D721Med (cell line): Measurements from ENCODE around the gene RHOU.
A peak's percentile ranks its signal among the peaks of the same experiment; 100 is the strongest.

Experiments
- DNase-seq: peaks from one replicate; pipeline ENCODE4 v3.0.0; 2011; ENCODE audit warnings: low spot score; ENCODE audit not compliant: insufficient read length
- FAIRE-seq: peaks from 2 replicates; lab custom pipeline; 2011; peaks lifted over from hg19 to GRCh38; lab: Jason Lieb, UNC
- TF ChIP-seq, protein P1 (sequence below): IDR thresholded peaks from 2 replicates; pipeline ENCODE4 v1.5.1; 2012; ENCODE audit warnings: mild to moderate bottlenecking, control low read depth; ENCODE audit not compliant: insufficient read depth; ENCODE audit errors: missing control alignments

The RHOU gene

DNA sequence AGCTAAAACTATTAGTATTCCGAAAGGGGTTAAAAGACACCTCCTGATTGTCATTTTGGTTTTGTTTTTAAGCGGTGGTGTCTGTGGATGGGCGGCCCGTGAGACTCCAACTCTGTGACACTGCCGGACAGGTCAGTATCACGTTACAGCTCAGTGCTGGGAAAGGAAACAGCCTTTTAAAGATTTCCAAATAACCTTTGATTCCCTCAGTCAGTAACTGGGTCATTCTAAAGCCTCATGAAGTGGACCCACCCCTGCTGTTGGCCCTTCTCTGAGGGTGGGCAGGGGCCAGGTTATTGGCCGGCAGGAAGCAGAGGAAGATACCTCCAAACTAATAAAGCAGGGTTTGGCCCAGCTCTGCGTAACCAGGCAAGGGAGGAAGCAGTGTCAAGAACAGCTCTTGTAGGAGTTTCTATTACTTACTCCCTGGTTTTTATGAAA, 2.3 kb downstream of the RHOU start:
- DNase-seq (no peak), FAIRE-seq (no peak)
- TF ChIP-seq, protein P1, sequence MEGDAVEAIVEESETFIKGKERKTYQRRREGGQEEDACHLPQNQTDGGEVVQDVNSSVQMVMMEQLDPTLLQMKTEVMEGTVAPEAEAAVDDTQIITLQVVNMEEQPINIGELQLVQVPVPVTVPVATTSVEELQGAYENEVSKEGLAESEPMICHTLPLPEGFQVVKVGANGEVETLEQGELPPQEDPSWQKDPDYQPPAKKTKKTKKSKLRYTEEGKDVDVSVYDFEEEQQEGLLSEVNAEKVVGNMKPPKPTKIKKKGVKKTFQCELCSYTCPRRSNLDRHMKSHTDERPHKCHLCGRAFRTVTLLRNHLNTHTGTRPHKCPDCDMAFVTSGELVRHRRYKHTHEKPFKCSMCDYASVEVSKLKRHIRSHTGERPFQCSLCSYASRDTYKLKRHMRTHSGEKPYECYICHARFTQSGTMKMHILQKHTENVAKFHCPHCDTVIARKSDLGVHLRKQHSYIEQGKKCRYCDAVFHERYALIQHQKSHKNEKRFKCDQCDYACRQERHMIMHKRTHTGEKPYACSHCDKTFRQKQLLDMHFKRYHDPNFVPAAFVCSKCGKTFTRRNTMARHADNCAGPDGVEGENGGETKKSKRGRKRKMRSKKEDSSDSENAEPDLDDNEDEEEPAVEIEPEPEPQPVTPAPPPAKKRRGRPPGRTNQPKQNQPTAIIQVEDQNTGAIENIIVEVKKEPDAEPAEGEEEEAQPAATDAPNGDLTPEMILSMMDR: no peak

DNA sequence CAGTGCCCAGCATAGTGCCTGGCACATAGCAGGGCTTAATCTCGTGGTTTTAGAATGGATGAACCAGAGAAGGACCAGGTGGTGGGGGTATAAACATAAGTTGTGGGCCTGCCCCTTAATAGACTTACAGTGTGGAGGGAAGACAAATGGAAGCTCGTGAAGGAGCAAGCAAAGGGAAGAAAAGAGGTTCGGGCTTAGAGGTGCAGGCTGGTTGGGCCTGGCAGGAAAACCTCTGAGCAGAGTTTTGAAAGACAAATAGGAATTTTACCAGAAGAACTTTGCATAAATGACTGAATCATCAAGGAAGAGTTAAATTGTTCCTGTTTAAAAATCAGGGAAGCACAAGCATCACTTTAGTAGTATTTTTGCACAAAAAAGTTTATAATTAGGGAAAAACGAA, 4.5 kb downstream of the RHOU start:
- TF ChIP-seq, protein P1: no peak
- FAIRE-seq: no peak
- no peak for DNase-seq

DNA sequence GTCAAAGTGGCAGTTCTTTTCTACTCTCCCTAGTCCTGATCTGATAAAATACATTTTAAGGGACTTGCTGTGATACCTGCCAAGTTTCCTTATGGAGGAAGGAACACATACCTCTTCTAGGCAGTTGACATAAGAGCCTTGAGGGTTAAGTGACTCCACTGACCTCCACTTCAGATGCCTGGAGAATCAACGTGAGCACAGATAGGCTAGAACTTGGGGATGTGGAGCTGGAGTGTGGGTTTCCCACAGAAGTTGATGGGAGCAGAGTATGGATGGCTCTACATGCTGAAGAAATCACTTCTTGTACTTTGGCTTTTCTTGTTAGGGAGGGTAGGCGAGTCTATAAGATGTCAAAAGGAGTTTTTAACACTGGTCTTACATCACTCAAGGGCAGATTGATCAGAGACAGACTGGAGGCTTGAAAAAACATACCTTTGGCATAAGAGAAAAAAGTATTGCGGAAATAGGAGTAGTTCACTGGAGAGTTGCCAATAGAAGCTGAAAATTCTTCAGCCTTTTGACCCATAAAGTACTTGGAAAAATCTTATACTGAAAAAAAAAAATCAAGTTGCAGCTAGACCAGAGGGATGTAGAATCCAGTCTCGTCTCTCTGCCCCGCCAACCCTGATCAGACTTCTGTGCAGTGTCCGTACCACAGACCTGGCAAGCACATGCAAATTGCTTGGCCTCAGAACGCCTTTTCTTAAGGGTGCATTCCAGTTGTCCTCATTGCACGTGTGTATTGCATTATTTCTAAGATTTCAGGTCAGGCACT, 5.5 kb downstream of the RHOU start:
- TF ChIP-seq, protein P1: no peak
- FAIRE-seq: no peak
- DNase-seq: no peak

DNA sequence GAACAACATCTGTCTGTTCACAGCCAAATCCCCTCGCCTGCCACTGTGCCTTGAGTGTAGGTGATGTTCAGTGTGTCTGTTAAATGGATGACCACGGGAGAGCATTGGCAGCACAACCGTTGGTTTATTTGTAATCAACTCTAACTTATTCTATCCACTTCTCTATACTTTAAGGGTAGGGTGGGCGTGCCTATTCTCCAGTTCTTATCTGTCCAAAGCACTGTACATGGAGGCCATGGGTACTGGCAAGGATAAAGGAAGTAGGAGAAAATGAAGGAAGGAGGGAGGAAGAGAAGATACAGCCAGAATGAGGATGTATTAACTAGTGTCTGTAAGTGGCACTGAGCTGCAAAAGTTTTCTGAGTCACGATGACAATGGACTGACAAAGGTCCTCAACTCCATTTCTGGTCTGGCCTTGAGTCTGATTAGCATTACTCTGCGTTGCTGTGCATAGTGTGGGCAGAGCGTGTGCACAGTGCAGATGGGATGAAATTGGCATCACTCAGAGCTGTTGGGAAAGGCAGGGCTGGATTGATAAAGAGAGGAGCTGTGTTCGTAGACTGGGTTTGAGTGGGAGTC, 7.1 kb downstream of the RHOU start:
- TF ChIP-seq, protein P1: no peak
- FAIRE-seq: no peak
- DNase-seq: no peak

DNA sequence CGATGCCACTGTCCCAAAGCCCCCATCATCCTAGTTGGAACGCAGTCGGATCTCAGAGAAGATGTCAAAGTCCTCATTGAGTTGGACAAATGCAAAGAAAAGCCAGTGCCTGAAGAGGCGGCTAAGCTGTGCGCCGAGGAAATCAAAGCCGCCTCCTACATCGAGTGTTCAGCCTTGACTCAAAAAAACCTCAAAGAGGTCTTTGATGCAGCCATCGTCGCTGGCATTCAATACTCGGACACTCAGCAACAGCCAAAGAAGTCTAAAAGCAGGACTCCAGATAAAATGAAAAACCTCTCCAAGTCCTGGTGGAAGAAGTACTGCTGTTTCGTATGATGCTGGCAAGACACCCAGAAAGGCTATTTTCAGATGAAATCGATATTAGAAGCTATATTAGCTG, 8.1 kb downstream of the RHOU start:
- no peak for FAIRE-seq
- TF ChIP-seq, protein P1: no peak
- DNase-seq: no peak

DNA sequence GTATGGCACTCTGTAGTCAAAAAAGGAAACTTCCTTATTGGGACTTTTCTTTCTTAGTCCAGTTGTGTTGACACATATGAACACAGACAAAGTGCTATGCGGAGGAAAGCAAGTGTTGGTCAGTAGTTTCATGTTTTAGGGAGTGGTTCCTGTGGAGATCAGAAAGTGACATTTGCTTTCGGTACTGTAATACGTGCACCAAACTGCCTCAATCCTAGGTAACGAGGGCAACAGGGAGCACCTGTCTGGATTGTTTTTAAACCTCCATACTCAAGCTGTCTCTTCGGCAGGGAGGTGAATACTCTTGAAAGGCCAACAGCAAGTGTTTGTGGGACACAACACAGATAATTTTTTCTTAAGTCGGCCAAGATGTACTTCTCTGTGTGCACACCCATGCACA, 9.1 kb downstream of the RHOU start:
- TF ChIP-seq, protein P1: no peak
- FAIRE-seq (peak; percentile 16), DNase-seq (no peak)

DNA sequence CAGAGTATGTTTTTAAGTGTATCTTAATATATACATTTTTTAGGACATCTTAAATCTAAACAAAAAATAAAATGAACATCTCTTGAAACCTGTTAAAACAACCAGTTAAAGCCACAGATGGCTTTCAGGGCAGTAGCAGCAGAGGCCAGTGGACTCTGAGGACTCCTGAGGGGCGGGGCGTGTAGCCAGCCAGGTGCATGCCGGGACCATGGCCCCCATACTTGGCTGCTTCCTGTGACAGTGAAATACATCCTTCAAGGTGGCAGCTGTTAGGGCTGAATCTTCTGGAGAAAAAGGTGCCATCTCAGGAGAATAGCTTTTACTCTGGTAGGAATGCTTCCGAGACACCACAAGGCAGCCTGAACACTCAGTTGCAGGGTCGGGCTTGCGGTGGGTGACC, 9.6 kb downstream of the RHOU start:
- FAIRE-seq: no peak
- DNase-seq: no peak
- TF ChIP-seq, protein P1: no peak
